Stimulated activated CD4-positive, alpha-beta T cell treated with anti-CD3 and anti-CD28 coated beads, Interleukin-1b, Interleukin-23, amount 100 ng/mL, for 1 hour (primary cell): ENCODE data around the gene LYPD6B.
"Not testable (repeated sequence)": the region's sequence is repeated elsewhere in the genome, so short reads cannot be mapped to it uniquely, and the experiment has no call there.

Experiments used
- DNase-seq, 2 donors: peaks; one replicate each; pipeline ENCODE4 v3.0.0-alpha.2; 2020; ENCODE audit warnings: low read depth in 2 of 2

Gene LYPD6B

DNA sequence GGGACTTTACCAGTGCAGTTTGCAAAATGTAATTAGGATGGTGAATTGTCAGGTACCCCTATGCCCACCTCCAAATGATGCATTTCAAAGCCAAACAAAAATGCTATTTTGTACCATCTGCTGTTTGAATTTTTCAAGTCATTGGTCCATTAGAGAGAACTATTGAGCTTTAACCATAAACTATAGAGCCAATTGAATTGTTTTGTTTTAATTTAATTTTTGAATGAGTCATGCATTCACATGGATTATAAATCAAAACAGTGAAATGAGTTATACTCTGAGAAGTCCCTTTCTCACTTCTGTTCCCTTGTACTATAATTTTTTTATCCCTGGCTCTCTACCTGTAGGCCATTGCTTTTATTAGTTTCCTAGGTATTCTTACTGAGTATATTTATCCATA lies 151.3 kb downstream of the LYPD6B start:
- DNase-seq = no peak

DNA sequence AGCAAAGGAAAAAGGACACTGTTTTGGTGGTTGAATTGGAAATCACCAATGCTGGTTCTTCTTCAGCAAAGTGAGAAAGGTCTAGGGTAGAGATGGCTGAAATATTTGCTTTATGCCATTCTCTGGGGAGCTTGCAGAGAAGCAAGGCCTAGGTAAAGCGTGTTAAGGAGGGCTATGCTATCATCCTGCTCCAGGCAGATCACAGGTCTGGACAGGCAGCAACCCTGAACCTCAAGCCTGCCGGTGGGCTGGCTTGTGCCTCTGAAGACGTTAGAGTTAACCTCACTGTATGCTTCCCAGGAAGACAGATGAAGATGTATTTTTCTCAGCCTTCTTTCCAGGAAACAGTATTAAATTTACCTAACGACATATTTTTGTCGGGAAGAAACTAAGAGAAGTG lies 153.4 kb downstream of the LYPD6B start:
- DNase-seq = no peak

DNA sequence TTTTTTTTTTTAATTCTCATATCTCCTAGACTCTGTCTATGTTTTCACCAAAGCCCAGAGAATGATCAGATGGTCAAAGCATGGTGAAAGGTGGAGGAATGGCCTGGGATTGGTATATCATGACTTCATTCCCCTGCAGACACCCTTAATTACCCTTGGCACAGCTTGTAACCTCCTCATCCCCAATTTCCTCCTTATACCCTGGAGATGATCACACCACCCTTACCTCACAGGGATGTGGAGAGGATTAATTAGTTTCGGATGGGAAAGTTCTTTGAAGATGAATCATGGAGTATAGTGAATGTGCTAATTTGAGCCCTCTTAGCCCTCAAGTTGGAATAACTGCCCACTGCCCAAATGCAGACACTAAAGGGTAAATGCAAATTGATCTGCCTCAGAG lies 153.9 kb downstream of the LYPD6B start:
- no peak for DNase-seq

DNA sequence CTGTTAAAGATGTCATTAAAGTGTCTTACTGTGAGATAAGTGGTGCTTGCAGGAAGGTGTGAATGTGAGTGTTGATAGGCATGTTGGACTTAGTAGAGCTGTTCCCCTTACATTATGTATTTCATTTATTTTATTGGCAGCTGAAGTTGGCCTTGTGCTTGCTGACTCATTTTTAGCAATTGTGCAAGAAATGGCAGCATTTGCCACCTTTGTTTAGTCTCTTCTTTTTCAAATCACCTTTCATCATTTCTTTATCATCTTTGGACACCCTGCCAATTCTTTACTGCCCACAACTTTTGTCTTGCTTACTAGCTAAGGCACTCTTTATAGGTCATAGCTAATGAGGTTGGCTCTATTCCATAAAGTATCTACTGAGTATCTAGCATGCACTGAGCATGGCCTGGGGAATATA lies 161.6 kb downstream of the LYPD6B start:
- DNase-seq = no peak

DNA sequence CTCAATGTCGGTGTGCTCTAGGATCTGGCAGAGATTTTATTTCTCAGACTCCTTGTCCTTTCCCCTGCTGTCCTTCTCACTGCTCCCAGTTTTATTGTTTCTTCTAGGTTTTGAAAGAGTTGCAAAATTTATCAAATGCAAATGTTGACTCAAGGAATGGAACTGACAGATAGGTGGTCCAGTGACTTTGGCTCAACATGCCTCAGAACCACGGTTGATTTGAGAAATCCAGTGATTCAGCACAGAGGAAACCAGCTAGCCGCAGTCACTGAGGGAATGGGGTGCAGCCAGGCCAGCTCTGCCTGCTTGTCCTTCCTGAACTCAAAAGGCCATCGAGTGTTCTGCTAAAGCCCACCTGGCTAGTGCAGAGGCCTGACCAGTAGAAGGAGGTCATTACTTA lies 166.2 kb downstream of the LYPD6B start:
- no peak for DNase-seq

DNA sequence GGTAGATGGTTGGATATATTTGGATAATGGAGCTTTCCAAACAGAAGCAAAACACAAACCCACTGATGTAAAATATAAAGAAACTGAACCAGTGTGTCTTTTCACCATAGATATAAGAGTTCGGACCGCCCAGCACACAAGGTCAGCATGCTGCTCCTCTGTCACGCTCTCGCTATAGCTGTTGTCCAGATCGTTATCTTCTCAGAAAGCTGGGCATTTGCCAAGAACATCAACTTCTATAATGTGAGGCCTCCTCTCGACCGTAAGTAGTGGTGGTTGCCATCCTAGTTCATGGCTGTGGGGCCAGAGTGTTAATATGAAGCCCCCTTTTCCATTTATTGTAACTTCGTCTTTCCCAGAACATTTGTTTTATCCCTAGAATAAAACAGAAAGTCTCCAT lies 166.6 kb downstream of the LYPD6B start:
- DNase-seq = no peak

DNA sequence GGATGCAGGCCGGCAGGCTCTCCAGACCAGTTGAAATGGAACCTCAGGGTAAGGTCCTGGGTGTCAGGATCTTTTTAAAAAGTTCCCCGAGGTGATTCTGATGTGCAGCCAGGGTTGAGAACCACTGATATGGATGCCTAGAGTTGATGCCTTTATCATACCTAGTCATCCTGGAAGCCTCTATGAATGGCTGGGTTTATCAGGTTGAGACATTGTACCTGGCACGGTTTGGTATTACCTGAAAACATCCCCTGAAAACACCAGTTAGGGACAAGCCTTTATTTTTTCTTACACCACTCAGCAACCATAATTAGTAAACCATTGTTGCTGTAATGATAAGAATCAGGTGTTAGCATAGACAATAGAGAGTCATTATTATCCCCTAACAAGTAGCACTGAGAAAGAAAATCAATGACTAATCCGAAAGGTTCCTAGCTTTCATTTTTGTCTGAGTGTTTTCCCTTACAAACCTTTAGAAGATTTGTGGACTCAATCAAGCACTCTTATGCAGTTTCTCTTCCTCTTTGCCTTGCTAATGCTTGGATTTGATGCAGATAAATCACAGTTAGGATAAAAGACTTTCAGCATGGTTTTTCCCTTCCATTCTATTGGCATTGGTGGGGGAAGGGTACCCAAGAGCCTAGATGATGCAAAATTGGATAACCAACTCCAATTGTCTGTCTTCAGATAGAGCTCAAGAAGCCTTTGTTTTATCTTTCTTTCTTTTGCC lies 175.4 kb downstream of the LYPD6B start:
- DNase-seq = no peak

DNA sequence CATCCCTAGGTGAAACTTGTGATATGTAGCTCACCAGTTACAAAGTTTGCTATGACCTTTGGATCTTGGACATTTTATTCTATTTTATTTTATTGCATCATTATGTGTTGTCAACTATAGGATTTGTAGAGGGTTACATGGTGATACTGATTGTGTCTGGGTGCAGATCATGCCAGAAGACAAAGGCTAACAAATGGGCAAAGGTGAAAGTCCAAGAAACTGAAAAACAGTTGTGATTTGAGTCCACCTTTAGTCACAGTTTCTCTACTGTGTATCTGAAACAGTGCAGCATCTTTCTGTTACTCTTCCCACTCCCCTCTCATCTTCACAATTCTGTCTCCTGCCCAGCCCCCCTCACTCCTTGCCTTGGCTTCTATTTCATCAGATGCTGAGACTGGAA lies 180.0 kb downstream of the LYPD6B start:
- no peak for DNase-seq

DNA sequence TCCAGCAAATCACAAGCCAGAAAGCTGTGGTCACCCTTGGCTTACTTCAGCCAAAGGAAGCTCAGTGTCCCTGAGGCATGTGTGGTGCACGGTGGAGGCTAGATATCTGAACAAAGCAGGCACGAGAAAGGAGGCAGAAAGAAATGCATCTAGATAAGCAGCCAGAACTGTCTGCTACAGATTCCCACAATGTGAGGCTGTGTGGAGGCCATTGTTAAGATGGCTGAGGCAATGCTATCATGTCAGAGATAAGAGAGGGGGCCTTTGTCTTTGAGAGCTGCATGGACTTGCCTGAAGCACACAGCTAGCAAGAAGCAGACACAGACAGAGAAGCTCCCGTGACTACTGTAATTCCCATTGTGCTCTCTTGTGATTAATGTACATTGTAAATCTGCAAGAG lies 181.4 kb downstream of the LYPD6B start:
- DNase-seq = no peak

DNA sequence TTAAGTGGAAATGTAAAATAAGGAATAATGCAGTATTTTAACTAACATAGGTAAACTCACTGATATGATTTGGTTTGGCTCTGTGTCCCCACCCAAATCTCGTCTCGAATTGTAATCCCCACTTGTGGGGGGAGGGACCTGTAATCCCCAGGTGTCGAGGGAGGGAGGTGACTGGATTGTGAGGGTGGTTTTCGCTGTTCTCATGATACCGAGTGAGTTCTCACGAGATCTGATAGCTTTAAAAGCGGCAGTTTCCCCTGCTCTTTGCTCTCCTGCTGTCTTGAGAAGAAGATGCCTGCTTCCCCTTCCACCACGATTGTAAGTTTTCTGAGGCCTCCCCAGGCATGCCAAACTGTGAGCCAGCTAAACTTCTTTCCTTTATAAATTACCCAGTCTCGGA lies 182.5 kb downstream of the LYPD6B start:
- DNase-seq = no peak

DNA sequence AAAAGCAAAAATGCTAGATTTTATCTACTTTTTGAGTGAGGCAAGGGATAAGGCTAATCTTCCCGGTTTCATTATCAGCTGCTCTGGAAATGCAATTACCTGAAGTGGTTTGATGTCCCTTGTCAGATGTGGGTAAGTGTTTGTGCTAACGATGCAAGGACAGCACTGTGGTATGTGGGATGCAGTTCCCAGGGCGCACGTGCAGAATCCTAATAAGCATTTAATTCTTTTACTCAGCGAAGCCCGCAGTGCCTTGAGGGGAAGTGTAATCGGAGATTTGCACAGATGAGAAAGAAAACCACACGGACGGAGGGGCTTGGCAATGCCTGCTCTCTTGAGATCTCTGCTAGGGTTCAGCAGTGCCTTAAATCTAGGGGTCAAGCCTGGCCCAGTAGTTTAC lies 183.4 kb downstream of the LYPD6B start:
- DNase-seq = no peak

DNA sequence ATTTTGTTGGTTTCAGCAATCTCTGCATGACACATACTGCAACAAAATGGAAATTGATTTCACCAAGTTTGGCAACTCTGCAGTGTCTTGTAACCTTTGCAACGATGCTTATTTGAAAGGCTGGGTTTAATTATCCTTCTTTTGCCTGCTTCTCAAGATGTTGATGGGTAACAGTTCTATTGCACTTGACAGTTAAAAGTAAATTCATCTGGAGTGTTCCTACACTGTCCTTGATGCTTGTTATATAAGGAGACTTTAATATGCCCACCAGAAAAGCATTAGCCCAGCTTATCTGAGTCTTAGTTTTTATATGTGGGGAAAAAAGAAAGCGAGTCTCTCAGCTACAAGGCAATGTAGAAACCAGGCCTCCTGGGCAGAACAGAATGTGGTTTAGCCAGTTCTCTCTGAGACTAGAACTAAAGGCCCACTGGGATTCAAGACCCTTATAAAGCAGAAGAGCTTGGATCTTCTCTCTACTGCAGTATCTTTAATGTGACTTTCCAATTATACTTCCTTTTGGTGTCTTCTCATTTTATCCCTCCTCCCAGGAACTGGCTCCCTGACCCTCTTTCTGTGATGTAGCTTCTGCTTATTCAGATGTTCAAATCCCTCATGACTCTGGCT lies 185.1 kb downstream of the LYPD6B start:
- no peak for DNase-seq

DNA sequence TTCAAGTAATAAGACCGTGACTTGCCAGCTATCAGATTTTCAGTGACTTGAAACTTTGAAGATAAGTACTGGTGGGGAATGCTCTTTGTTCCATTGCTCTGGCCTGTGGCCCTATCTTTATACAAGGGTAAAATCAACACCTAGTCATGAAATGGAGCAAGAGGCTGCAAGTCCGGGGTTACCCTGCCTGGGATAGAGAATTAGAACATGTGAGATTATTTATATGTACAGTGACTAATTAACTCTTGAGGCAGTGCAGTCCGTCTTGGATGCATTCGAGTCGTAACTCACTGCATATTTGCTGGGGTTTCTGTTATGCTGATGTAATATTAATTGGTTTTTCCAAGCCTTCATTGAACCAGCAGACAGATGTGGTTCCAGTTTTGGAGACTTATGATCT lies 186.0 kb downstream of the LYPD6B start:
- DNase-seq = no peak

DNA sequence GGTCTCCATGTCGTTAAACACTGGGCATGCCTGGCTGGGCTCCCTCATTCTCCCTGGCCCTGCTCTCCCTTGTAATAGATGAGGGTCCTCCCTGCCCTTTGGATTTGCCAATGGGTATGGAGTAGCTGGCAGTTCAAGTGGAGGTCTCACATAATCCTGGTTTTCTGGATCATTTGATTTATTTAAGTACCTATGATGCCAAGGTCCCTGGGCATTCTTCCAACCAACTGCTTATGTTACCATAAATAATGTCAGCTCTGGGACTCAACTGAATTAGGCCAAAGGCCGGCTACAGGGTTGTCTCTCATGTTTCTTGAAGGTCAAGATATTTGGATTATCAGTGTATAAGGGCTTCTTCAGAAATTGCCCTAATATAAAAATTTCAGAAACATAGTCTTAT lies 186.9 kb downstream of the LYPD6B start:
- no peak for DNase-seq

DNA sequence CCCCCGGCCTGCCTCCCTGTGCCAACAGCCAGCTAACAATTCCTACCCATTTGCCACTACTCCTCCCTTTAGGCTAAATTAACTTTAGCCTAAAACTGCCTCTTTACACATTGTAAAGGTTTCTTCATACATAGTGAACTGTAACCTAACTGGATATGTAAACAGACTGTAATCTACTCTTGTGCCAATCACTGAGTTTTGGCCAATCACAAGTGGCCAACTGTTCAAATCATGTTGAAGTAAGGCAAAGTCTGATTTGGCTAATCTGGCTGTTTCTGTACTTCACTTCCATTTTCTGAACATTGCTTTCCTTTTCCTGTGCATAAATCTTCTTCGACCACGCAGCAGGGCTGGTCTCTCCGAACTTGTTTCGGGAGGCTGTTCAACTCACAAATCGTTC lies 188.3 kb downstream of the LYPD6B start:
- no peak for DNase-seq

DNA sequence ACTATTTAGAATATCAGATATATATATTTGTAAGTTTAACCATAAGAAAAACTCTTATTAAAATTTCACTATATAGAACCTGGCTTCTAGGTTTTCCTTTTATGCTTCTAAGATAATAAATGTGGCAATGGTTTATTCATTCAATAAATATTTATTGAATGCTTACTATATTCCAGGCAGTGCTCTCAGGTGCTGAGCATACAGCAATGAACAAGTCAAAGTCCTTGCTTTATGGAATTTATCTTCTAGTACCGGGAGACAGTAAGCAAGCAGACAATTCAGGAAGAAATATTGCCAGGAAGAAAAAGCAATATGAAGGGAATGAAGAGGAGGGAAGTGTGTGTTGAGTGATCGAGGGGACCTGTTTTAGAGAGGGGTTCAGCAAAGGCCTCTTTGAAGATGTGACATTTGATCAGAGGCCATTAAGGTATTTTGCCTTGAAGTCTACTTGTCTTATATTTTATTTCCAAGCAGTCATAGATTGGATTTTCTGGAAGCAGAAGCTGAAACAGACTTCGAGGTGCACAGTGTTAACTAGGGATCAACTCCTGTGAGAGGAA lies 197.4 kb downstream of the LYPD6B start:
- no peak for DNase-seq

DNA sequence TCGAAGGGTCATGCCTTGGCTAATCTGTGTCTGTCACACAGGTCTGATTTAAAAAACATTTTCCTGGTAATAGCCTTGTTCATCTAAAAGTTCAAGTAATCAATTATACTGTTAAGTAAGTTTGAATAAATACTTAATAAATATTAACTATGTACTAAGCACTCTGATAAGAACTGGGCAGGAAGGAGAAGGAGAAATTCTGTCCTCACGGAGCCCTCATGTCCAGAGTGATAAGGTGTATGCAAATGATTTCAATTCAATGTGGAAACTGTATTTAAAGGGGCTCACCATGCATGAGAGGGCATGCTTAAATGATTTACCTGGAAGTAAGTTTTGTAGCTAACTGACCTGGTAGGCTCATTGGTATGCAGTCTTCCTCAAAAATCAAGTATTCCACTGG lies 197.9 kb downstream of the LYPD6B start:
- no peak for DNase-seq

DNA sequence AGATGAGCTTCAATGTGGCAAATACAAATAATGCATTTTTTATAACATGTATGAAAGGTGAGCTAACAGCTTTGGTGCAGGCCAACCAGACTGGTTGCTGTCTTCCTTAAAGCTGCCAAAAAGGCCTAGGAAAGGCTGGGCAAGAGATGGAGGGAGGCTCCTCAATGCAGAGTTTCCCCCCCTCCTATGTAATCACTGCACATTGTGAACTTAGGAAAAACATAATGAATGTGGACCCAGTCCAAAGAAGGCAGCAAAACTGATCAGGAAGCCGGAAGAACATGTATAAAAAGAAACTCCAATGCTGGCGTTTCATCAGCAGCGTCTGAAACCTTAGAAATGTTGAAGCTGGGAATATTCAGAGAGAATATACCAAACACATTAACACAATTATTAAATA lies 207.7 kb downstream of the LYPD6B start:
- DNase-seq = no peak

DNA sequence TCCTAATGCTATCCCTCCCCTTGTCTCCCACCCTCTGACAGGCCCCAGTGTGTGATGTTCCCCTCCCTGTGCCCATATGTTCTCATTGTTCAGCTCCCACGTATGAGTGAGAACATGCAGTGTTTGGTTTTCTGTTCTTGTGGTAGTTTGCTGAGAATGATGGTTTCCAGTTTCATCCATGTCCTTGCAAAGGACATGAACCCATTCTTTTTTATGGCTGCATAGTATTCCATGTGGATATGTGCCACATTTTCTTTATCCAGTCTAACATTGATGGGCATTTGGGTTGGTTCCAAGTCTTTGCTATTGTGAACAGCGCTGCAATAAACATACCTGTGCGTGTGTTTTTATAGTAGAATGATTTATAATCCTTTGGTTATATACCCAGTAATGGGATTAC lies 212.9 kb downstream of the LYPD6B start:
- not testable (repeated sequence) for DNase-seq

DNA sequence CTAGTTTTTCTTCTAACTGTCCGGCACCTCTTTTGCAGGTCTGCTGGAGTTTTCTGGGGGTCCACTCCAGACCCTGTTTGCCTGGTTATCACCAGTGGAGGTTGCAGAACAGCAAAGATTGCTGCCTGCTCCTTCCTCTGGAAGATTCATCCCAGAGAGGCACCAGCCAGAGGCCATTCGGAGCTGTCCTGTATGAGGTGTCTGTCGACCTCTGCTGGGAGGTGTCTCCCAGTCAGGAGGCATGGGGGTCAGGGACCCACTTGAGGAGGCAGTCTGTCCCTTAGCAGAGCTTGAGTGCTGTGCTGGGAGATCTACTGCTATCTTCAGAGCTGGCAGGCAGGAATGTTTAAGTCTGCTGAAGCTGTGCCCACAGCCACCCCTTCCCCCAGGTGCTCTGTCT lies 218.4 kb downstream of the LYPD6B start:
- not testable (repeated sequence) for DNase-seq

DNA sequence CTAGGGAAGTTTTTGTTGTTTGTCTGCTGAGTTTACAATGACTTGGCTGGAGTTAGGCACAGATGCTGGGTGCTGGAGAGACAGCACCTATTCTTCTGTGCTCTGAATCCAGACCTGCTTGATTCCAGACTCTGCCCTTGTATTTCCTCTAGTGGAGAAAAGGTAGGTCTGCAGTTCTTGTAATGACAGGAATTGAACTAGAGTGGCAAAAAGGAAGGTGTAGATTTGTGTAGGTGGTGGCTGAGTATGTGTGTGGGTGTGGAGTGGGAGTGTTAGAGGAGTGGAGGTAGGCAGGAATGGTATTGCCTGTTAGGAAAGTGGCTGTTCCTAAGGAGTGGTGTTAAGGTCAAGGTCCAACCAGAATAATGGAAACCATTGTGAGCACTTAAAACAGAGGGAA lies 220.0 kb downstream of the LYPD6B start:
- no peak for DNase-seq

DNA sequence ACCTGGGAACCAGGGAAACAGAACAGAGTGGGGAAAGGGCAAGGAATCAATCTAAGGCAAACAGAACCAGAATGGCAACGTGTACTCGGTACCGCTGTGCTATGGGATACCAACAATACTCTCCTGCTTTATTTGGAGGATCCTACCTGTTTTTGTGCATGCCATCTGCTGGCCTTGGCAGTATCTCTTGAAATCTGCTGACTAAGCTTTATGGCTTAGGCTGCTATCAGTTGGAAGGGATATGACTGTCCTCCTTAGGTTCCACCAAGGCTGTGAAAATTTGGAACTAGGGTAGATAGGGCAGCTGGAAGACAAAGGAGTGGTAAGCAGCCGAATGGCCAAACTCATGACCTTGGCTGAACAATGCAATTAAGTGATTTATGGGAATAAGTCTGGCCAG lies 220.6 kb downstream of the LYPD6B start:
- no peak for DNase-seq

DNA sequence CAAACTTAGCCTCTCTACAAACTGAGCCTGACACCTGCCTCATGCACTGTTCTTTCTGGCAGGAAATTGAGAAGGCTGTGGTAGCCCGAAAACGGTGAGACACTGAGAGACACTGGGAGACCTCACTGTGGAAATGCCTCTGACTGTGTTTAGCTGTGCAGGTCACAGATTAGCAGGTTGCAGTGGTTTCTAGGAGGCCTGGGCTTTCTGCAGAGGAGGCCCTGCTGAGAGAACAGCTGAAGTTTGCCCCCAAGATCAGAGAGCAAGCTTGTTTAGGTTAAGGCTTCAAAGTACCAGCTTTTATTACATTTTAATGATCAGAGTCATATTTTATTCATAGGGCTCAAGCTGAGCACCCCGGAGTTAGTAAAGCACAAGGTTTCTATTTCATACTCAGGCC lies 223.2 kb downstream of the LYPD6B start:
- no peak for DNase-seq
